ENCODE measurements around the gene GALNT5.
"Not testable (repeated sequence)": the region's sequence is repeated elsewhere in the genome, so short reads cannot be mapped to it uniquely, and the experiment has no call there.

Gene GALNT5

DNA sequence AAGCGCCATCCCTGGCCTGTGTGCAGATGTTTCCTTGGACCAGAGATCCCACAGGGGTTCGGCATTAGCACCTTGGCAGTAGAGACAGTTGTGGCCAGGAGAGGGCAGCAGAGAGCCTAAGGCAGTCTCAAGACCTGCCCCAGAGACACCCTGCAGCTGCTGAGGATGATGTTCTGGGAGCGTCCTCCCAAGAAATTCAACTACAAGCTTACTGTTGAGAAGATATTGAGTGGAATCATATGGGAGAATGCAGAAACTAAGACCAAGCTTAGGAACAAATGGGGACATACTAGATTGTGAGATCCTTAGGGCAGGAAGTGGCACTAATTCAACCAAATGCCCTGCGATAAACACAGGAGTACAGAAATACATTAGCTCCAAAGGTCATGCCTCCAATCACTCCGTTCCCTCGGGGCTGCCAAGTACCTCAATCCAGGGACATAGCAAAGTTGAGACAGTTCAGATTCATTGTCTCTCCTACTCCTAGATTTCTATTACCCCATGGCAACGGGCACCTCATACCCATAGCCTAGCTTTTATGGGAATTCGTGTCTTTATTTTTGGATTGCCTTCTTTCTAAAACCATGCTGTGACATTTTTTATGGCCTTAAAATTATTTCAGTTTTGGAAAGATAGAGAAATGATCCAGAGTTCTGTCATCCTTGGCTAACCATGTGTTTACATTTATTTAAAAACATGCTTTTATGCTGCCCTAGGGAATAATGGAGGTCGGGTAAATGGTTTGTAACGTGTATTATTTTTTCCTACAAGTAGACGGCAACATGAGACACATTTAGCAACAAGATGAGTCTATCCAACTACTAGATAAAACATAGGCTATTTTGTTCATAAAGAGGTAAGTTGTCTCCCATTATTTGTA lies 70.4 kb downstream of the GALNT5 start:
- peak; percentile 73 for DNase-seq (ENCODE audit: low spot score)

DNA sequence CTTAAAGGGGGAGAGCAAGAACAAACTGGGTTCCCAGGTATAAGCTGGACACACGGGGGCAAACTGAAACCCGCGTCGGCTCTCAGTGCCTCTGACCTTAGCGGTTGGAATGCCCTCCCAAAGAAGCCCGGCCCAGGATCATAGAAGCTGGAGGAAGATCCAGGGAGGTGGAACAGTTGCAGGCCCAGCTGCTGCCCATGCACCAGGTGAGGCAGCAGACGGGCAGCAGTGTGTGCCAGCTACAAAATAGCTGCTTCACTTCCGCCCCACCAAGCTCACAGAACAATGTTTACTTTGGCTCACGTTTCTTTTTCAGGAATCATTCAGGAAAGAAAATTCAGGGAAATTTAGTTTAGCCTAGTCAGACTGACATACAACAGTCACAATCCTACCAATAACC lies 72.0 kb downstream of the GALNT5 start:
- DNase-seq (ENCODE audit: low spot score), result no peak

DNA sequence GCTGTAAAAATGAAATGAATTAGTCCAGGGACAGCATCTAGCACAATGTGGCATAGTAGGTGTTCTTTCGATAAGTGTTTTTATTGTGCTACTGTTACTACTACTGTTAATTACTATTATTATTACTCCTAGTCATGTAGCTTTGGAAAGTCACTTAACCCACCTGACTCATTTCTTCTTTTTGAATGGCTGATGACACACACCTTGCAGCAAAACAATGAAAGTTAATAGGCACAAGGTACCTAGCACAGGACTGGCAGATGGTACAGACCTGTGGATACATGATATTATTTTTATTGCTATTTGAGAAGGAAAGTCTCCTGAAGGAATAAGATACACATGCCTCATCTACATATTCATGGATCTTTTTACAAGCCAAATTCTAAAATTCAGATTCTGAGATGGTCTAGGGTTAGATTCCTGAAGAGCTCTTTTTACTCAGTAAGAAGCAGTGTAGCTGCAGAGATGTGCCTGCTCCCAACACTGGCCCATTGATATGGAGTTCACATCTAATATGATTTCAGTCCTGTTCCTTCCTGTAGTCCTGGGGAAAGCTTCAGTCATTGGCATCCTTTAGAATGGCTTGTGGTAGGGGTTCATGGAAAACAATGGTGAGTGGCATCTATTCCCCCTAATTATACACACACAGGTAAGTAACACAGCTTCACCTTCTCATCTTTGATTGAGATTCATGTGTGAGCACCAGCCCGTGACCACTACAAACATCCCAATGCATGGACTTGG lies 76.0 kb downstream of the GALNT5 start:
- DNase-seq (ENCODE audit: low spot score), result no peak

DNA sequence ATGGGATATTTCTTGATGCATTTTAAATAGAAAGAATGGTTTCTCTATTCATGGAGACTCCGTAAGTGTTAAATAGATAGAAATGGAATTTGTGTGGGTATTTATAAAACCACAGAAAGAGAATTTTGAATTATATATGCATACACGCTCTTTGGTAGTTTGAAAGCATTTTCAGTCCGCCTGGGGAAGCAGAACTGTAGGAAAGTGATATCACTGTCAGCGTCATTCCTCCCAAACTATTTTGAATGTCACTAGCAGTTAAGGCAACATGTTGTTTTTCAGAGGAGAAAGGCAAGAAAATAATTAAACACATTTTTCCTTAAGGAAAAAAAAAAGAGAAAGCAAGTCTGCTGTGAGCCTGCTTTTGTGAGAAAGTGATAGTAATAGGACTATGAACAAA lies 76.8 kb downstream of the GALNT5 start:
- no peak for DNase-seq (ENCODE audit: low spot score)

DNA sequence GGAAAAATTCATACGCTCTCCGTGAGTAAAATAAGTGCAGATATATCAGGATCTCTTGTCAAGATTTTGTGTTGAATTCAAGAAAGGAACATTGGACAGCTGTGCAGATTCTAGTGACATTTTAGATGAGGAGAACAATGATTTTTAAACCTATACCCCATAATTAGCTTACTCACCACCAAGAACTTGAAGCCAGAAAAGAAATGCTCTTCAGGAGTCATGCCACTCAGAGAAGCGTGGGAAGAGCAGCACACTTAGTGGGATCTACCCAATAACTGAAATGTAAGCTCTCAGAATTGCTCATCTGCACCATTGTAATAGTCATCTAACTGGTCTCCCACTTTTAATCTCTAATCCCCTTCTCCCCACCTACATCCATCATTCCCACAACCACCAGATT lies 77.3 kb downstream of the GALNT5 start:
- no peak for DNase-seq (ENCODE audit: low spot score)

DNA sequence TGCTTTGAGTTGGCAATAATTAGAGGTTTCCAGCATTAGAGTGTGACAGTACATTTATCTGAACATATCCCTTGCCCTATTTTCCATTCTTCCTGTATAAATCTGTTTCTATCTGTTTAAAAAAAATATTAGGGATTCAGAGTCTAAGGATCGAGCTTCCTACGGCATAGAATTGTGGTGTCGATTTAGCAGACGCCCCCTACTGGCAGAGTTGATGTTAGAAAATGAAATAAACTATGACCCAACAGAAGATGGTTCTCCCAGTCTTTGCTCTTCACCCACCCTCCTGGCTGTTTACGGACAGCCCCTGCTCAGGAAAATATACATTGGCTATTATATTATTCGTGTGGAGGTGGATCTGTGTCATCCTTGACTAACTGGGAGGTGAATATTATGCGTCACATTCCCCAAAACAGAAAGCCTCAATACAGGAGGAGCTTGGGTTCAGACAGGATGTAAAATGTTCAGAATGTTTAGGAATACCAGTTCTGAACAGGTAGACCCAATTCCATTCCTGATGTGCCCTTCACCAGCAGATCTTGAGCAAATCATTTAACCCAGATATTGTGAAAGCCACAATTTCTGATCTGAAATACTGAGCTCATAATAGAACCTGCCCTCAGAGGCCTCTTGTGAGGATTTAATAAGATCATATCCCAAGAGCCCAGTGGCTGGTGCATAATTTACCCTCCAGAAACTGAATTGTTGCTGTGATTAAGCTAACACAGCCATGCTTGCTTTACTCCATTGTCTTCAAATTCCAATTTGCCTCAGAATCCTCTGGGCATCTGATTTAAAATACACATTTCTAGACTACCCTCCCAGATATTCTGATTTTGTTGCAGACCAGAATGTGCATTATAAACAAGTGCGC lies 78.9 kb downstream of the GALNT5 start:
- DNase-seq (ENCODE audit: low spot score), result no peak

DNA sequence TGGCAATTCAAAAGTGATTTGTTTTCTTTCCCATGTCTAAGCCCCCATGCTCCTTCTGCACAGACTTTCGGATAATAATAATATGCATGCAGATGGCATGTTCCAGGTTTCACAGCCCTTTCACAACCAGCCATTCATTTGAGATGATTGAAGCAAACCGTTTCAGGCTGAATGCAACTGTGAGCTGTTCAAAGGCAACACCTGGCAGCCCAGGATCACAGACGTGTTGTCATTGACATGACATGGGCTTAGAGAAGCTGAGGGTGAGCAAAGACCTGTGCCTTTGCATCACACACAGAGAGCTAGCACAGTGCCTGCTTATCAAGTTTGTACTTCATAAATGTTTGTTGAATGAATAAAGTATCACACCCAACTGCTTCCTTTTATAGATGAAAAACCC lies 80.5 kb downstream of the GALNT5 start:
- DNase-seq (ENCODE audit: low spot score), result no peak

DNA sequence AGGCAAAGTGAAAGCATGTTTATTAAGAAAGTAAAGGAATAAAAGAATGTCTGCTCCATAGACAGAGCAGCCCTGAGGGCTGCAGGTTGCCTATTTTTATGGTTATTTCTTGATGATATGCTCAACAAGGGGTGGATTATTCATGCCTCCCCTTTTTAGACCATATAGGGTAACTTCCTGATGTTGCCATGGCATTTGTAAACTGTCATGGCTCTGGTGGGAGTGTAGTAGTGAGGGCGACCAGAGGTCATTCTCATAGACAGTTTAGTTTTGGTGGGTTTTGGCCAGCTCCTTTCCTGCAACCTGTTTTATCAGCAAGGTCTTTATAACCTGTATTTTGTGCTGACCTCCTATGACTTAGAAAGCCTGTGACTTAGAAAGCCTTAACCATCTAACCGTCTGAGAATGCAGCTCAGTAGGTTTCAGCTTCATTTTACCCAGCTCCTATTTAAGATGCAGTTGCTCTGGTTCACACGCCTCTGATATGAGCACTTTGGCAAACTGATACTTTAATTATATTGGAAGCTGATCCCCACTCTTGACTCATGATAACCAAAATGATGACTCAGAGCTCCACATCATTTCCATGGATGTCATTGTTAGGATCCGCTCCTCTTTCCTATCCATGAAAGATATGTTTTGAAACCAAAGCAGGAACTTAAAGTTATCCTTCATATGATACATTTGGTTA lies 82.6 kb downstream of the GALNT5 start:
- DNase-seq (ENCODE audit: low spot score), result no peak

DNA sequence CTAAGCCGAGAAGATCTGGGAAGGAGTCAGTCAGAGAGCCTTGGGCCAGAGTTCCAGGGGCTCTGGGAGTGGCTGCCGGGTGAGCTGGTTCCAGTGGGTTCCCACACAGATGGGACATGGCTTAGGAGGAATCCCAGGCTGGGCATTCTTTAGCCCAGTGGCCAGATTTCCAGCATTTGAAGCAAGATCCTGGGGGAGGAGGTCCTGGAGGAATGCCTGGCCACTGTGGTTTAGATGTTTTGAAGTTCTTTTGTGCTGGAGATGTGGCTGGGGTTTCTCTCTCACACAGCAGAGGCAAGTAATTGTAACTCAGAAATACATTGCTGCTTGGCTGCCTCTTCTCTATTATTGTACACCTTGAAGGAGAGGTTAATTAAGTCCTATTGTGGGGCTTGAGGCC lies 83.9 kb downstream of the GALNT5 start:
- DNase-seq (ENCODE audit: low spot score), result not testable (repeated sequence)

DNA sequence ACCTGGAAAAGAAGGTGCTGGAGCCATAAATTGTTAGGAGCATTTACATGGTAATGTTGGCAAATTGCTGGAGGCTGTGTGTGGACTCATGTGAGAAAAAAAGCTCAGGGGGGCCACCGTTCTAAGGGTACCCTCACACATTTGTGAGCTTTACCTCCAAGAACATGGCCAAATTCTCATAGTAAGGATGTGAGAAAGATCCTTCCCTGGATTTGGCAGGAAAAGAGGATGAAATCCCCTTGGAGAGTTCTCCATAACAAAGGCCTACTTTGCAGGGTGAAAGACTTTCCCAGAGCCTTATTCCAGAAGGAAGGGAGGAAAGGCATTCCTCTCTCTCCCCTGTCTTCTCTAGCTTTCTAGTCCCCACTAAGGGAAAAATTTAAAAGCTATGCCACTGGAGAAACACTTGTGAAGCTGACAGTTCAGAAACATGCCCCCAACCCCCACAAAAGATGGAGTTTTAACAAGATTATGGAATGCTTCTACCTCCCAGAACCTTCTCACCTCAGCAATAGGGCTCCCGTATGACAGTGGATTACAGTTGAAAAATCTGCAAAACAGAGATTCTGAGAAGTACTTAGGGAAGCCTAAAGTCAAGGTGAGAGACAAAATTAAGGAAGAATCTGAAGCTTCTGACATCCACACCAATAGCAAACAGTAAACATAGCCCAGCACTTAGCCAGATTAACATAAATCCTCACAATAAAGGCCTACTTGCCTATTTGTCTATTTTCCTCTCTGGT lies 88.3 kb downstream of the GALNT5 start:
- DNase-seq (ENCODE audit: low spot score), result no peak

DNA sequence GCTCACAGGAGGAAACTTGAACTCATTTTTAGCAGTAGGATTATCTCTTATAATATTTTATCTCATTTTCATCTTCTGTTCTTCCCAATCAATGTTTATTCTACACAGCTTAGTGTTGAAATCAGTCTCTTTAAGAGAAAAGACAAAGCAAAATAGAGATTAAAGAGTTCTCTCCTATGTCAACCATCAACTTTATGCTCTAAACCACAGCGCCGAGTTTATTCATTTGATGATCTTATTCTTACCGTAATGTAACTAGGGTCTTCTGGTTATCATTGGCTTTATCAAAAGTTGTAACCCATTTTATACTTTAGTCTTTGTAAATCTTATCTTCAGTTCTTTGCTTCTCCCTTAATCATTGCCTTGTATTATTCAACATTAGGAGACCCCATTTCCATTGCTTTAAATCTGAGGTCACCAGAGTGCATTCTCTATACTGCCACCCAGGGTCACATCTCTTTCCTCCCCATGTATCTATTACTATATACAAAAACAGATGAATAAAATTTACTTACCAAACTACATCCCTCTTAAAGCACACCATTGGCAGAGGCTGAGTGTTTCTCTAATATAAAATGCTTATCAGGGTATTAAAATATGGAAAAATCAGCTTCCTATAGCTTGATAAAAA lies 90.9 kb downstream of the GALNT5 start:
- DNase-seq (ENCODE audit: low spot score), result no peak

DNA sequence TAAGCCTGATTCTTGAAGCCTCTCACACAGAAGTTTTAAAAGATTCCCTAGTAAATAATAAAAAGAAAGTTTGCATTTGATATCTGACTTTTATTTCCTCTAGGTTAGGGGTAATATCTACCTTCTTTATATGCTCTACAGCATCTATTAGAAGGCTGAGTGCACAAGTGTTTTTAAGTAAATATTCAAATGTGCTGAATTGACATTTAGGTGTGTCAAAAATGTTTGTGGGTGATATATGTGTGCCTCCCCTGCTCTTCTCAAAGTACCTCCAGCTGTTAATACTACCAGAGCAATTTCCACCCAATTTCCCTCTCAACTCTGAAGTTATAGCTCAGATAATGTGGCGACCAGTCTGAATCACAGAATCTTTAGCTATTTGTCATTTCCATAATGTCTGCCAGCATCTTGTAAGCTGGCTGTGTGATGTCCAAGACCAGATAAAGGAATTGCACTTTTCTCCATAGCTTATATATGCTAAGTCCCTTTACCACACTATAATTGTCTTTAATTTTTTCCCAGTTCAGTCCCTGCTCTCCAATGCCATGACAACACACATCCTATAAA lies 92.5 kb downstream of the GALNT5 start:
- no peak for DNase-seq (ENCODE audit: low spot score)

DNA sequence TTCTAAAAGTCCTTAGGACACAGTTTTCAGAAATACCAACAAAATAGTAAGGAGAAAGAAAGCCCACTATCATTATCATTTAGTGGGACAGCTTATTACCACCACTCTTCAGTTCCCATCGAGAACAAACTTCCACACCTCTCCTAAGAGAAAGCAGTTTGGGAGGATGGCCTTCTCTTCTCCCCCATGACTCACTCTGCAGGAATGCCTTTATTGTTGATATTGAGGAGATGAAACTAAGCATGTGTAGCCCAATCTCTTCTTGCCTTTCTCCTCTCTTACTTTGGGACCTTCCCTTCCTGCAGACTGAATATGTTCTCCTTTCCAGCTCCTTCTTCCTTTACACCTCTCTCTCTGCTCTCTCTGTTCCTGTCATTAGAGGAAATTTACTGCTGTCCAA lies 98.1 kb downstream of the GALNT5 start:
- DNase-seq (ENCODE audit: low spot score), result no peak

DNA sequence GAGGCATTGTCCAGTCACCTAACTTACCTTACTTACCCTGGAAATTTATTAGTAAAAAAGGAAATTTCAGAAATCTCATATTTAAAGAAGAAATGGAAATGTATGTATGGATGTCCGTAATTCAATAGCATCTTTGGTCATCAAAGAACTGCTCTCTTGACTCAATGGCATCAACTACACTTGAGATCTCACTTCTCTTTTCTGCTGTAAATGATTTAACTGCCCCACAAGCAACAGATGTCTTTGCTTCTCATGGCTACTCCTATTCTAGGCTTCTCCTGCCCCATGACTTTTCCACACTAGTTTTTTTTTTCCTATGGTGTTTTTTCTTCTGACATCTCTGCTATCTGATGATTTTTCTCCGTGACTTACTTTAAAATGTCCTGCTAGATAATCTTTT lies 102.1 kb downstream of the GALNT5 start:
- DNase-seq (ENCODE audit: low spot score), result no peak

DNA sequence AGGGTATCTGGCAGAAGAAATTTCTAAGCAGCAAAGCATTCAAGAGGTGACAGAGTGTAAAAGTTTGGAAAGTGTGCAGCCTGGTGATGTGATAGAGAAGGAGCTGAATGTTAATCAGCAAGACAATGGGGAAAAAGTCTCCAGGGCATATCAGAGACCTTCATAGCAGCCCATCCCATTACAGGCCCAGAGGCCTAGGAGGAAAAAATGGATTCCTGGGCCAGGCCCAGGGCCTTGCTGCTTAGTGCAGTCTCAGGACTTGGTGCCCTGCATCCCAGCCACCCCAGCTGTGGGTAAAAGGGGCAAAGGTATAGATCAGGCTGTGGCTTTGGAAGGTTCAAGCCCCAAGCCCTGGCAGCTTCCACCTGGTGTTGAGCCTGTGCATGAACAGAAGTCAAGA lies 104.0 kb downstream of the GALNT5 start:
- no peak for DNase-seq (ENCODE audit: low spot score)

DNA sequence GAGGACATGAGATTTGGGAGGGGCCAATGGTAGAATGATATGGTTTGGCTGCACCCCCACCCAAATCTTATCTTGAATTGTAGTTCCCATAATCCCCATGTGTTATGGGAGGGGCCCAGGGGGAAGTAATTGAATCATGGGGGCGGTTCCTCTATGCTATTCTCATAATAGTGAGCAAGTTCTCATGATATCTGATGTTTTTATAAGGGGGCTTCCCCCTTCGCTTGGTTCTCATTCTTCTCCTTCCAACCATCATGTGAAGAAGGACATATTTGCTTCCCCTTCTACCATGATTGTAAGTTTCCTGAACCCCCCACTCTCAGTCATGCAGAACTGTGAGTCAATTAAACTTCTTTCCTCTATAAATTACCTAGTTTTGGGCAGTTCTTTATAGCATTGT lies 105.1 kb downstream of the GALNT5 start:
- DNase-seq (ENCODE audit: low spot score), result no peak

DNA sequence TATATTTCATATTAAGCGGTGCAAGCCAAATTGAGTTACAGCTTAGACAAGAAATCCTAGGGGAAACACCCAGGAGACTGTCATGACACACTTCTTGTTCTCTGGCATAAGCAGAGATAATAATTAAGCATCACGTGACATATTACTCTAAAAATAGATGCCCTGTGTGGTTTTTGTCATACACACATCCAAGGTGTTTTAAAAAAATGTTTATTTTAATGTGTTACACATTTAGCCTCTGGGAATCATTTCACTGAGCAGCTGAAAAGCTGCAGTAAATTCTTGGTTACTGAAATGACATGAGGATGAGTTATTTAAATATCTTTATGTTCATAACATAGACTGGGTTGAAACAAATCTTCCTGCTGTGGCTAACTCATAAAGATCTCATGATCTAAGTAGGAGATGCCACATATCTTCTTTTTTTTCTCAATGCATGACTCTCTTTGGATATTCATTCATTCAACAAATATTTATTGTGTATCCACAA lies 106.2 kb downstream of the GALNT5 start:
- no peak for DNase-seq (ENCODE audit: low spot score)
